ENCODE measurements around the gene EFCC1. TPM values are rescaled to one million over a fixed set of nuclear protein-coding genes. Genes with fewer than 3 reads are reported as not detected.

The EFCC1 gene
- total RNA-seq, 2 experiments from 2014 or later, result 0.22 to 0.25 TPM

GRCh38 chr3:129002573-129003569, 1.8 kb downstream of the EFCC1 start:
- Histone ChIP-seq H3K27me3 (ENCODE audit: control insufficient read depth in 1 of 2, insufficient read depth in 2 of 2, low read length in 2 of 2) (peaks cover 24 to 35% of the 10 kb centered on the region in 2 experiments), H3K27ac (ENCODE audit: low read depth in 1 of 2, low read length in 2 of 2) (no peak overlapping the region), H3K9me3 (ENCODE audit: control insufficient read depth in 1 of 2, insufficient read depth in 1 of 2, low read length in 2 of 2) (peaks cover 0 to 6% of the 10 kb centered on the region in 2 experiments), H3K4me1 (ENCODE audit: insufficient read depth, low read length) (peaks cover 51% of the 10 kb centered on the region), H3K36me3 (ENCODE audit: insufficient read depth, low read length) (no peaks in the 10 kb centered on the region), H3K4me3 (ENCODE audit: low read length) (peak overlapping the region; percentile 14)
- Mint-ChIP-seq H3K27me3 (peaks cover 26% of the 10 kb centered on the region), H3K4me3 (peak overlapping the region; percentile 64), H3K4me1 (ENCODE audit: low read depth) (peaks cover 56% of the 10 kb centered on the region), H3K9me3 (no peaks in the 10 kb centered on the region), H3K27ac (no peak overlapping the region), H3K36me3 (ENCODE audit: low read depth) (no peaks in the 10 kb centered on the region)
- DNase-seq (no peak), ATAC-seq (ENCODE audit: poor library complexity) (no peak)
- POLR2A ChIA-PET, result interaction anchor here (0.8 to 5.7 kb wide), 8 partner anchors 8 to 243 kb away, joined by 3 to 78 read pairs (median 8); partner anchors contain the start of gene CFAP92
- CTCF ChIA-PET, result interaction anchor here (1.0 to 2.3 kb wide), 11 partner anchors 8 to 246 kb away, joined by 3 to 28 read pairs (median 5); partner anchors contain the start of genes CFAP92, COPG1 and RAB43
- intact Hi-C loops (cut with DNase I, micrococcal nuclease), result loop anchor here in 1 of 2 experiments (2.0 kb wide), 1 partner anchor 14 kb away; no protein-coding TSS in a partner anchor
- TF ChIP-seq CTCF (IDR thresholded peaks at IDR 0.05), result no peak

GRCh38 chr3:129003578-129004112, 2.5 kb downstream of the EFCC1 start:
- ATAC-seq (ENCODE audit: poor library complexity) (peak; percentile 90), DNase-seq (peak; percentile 17 to 85 (median 55))
- intact Hi-C loops (cut with DNase I, micrococcal nuclease), result loop anchor here in 1 of 2 experiments (2.0 kb wide), 2 partner anchors 13 to 19 kb away; no protein-coding TSS in a partner anchor
- POLR2A ChIA-PET, result interaction anchor here (0.5 to 5.7 kb wide), 9 partner anchors 9 to 242 kb away, joined by 3 to 78 read pairs (median 6); partner anchors contain the start of genes CFAP92 and RAB43
- Histone ChIP-seq H3K27ac (ENCODE audit: low read depth in 1 of 2, low read length in 2 of 2) (no peak overlapping the region), H3K9me3 (ENCODE audit: control insufficient read depth in 1 of 2, insufficient read depth in 1 of 2, low read length in 2 of 2) (peaks cover 0 to 6% of the 10 kb centered on the region in 2 experiments), H3K4me1 (ENCODE audit: insufficient read depth, low read length) (peaks cover 51% of the 10 kb centered on the region), H3K4me3 (ENCODE audit: low read length) (peak overlapping the region; percentile 14), H3K27me3 (ENCODE audit: control insufficient read depth in 1 of 2, insufficient read depth in 2 of 2, low read length in 2 of 2) (peaks cover 24 to 35% of the 10 kb centered on the region in 2 experiments), H3K36me3 (ENCODE audit: insufficient read depth, low read length) (no peaks in the 10 kb centered on the region)
- Mint-ChIP-seq H3K4me3 (no peak overlapping the region), H3K27me3 (peaks cover 26% of the 10 kb centered on the region), H3K27ac (no peak overlapping the region), H3K4me1 (ENCODE audit: low read depth) (peaks cover 48% of the 10 kb centered on the region), H3K9me3 (no peaks in the 10 kb centered on the region), H3K36me3 (ENCODE audit: low read depth) (no peaks in the 10 kb centered on the region)
- no peak for TF ChIP-seq CTCF (IDR thresholded peaks at IDR 0.05)
- CTCF ChIA-PET, result interaction anchor here (0.6 to 2.3 kb wide), 11 partner anchors 9 to 246 kb away, joined by 3 to 28 read pairs (median 5); partner anchors contain the start of genes CFAP92, COPG1 and RAB43
